Measurements from ENCODE around the gene ELK3.

ELK3 gene

GRCh38 chr12:96190413-96191108 is 3.6 kb upstream of the ELK3 start:
- DNase-seq: no peak

GRCh38 chr12:96192926-96193573 is 1.1 kb upstream of the ELK3 start:
- no peak for DNase-seq

- DNase-seq: no peak
Measured at GRCh38 chr12:96194576-96194889, 358 bp downstream of the ELK3 start.

GRCh38 chr12:96194971-96195844 is 1.0 kb downstream of the ELK3 start:
- no peak for DNase-seq

- DNase-seq: no peak
Measured at GRCh38 chr12:96195845-96196451, 1.8 kb downstream of the ELK3 start.

GRCh38 chr12:96196781-96197180 is 2.6 kb downstream of the ELK3 start:
- no peak for DNase-seq

- DNase-seq: no peak
Measured at GRCh38 chr12:96197503-96198272, 3.5 kb downstream of the ELK3 start.

GRCh38 chr12:96198965-96199364 is 4.8 kb downstream of the ELK3 start:
- no peak for DNase-seq

GRCh38 chr12:96199464-96199863 is 5.3 kb downstream of the ELK3 start:
- no peak for DNase-seq

- no peak for DNase-seq
Measured at GRCh38 chr12:96201272-96202227, 7.4 kb downstream of the ELK3 start.

GRCh38 chr12:96204381-96204780 is 10.2 kb downstream of the ELK3 start:
- DNase-seq: no peak

GRCh38 chr12:96205908-96206307 is 11.7 kb downstream of the ELK3 start:
- DNase-seq: no peak

GRCh38 chr12:96206936-96207662 is 12.9 kb downstream of the ELK3 start:
- no peak for DNase-seq

- DNase-seq: no peak
Measured at GRCh38 chr12:96208346-96208745, 14.2 kb downstream of the ELK3 start.

GRCh38 chr12:96208801-96209549 is 14.8 kb downstream of the ELK3 start:
- no peak for DNase-seq

GRCh38 chr12:96210376-96211055 is 16.3 kb downstream of the ELK3 start:
- DNase-seq: peak; percentile 49

- DNase-seq: no peak
Measured at GRCh38 chr12:96211988-96212387, 17.8 kb downstream of the ELK3 start.

GRCh38 chr12:96212456-96213375 is 18.5 kb downstream of the ELK3 start:
- DNase-seq: no peak
